A549 (cell line): ENCODE measurements around the gene AKIP1. TPM values are rescaled to one million over a fixed set of nuclear protein-coding genes. Genes with fewer than 3 reads are reported as not detected.

Experiments used
- ATAC-seq, 2 experiments: fragments of 200-7000 bp in 1 of 2; fragments of >200 bp in 1 of 2; cut with Nextera tagmentation in 1 of 2; cut with Tn5 transposase in 1 of 2; 3 replicates each; pipeline versions ENCODE4 v1.8.0 to v1.9.1; 2018 to 2020; ENCODE audit warnings: mild to moderate bottlenecking in 1 of 2, moderate library complexity in 1 of 2
- CTCF ChIA-PET: fragments of 300-600 bp; sonication (Branson Sonifier 250); formaldehyde crosslinking; extraction: SDS; loops from one replicate; lab custom pipeline; 2021; ENCODE audit warnings: antibody characterized with exemption, inconsistent platforms; lab: Yijun Ruan, JAX
- POLR2A ChIA-PET: fragments of 350-600 bp; formaldehyde crosslinking; extraction: SDS; loops from one replicate; lab custom pipeline; 2021; ENCODE audit warnings: antibody characterized with exemption, inconsistent platforms; lab: Yijun Ruan, JAX
- DNase-seq, 2 experiments: peaks; one replicate each; pipeline versions ENCODE4 v3.0.0 to v3.0.0-alpha.2; 2011 to 2016; ENCODE audit warnings: low read depth in 1 of 2, low spot score in 1 of 2
- FAIRE-seq: peaks from 2 replicates; lab custom pipeline; 2011; peaks lifted over from hg19 to GRCh38; lab: Jason Lieb, UNC
- H3K27ac ChIP-seq, 2 experiments: fragments of >200 bp; sonication (Bioruptor Twin); formaldehyde crosslinking; 3 replicates each; pipeline ENCODE4 v1.5.1; 2016 to 2017
- H3K4me1 ChIP-seq: fragments of >200 bp; sonication (Bioruptor Twin); formaldehyde crosslinking; 3 replicates; pipeline ENCODE4 v1.6.1; 2016
- H3K4me2 ChIP-seq: fragments of >200 bp; sonication (Bioruptor Twin); formaldehyde crosslinking; 3 replicates; pipeline ENCODE4 v1.6.1; 2016
- H3K4me3 ChIP-seq: fragments of >200 bp; sonication (Bioruptor Twin); formaldehyde crosslinking; 3 replicates; pipeline ENCODE4 v1.5.1; 2016
- H3K9me3 ChIP-seq: fragments of >200 bp; sonication (Bioruptor Twin); formaldehyde crosslinking; 3 replicates; pipeline ENCODE4 v1.6.1; 2016
- ATOH8 ChIP-seq: fragments of 250-450 bp; sonication (Bioruptor Pico); IDR thresholded peaks from 2 replicates; pipeline ENCODE4 v1.5.0; 2020; ENCODE audit warnings: low read depth, mild to moderate bottlenecking, moderate library complexity
- BHLHE40 ChIP-seq: IDR thresholded peaks from 2 replicates; pipeline ENCODE4 v1.6.1; 2012; ENCODE audit warnings: low read depth, low read length, inconsistent platforms
- E2F6 ChIP-seq: IDR thresholded peaks from 2 replicates; pipeline ENCODE4 v1.6.1; 2012; ENCODE audit warnings: low read depth, borderline replicate concordance
- EHMT2 ChIP-seq: fragments of 200-600 bp; sonication (generic); IDR thresholded peaks from 2 replicates; pipeline ENCODE4 v1.6.1; 2016; ENCODE audit warnings: antibody characterized with exemption, low read depth, mild to moderate bottlenecking, moderate library complexity
- FOSL2 ChIP-seq, 2 experiments: fragments of 450-650 bp in 1 of 2; fragments of >200 bp in 1 of 2; sonication (Bioruptor Twin) in 1 of 2; formaldehyde crosslinking; IDR thresholded peaks; 2 replicates each; pipeline versions ENCODE4 v1.5.0 to v1.6.1; 2016 to 2020; ENCODE audit warnings: mild to moderate bottlenecking in 1 of 2, moderate library complexity in 1 of 2
- HES2 ChIP-seq: fragments of >200 bp; sonication (Bioruptor Twin); formaldehyde crosslinking; IDR thresholded peaks from 2 replicates; pipeline ENCODE4 v1.6.1; 2016
- HOXB13 ChIP-seq: fragments of 250-450 bp; sonication (Bioruptor Pico); IDR thresholded peaks from 2 replicates; pipeline ENCODE4 v1.5.0; 2020; ENCODE audit warnings: low read depth, mild to moderate bottlenecking, moderate library complexity
- JUN ChIP-seq, 2 experiments: fragments of >200 bp; sonication (Bioruptor Twin); formaldehyde crosslinking; IDR thresholded peaks; 2 replicates in 1 of 2; 3 replicates in 1 of 2; pipeline ENCODE4 v1.6.1; 2016 to 2017
- JUNB ChIP-seq: fragments of >200 bp; sonication (Bioruptor Twin); formaldehyde crosslinking; IDR thresholded peaks from 2 replicates; pipeline ENCODE4 v1.6.1; 2016
- KDM5A ChIP-seq: fragments of 200-600 bp; sonication (generic); IDR thresholded peaks from 2 replicates; pipeline ENCODE4 v1.6.1; 2016; ENCODE audit warnings: antibody characterized with exemption, mild to moderate bottlenecking
- MAFK ChIP-seq: fragments of 450-650 bp; IDR thresholded peaks from 2 replicates; pipeline ENCODE4 v1.6.1; 2014; ENCODE audit not compliant: partially characterized antibody
- MYC ChIP-seq: IDR thresholded peaks from 2 replicates; pipeline ENCODE4 v1.6.1; 2012; ENCODE audit warnings: mild to moderate bottlenecking, inconsistent platforms, low read length, improper control_type of control experiment, borderline replicate concordance
- NFE2L2 ChIP-seq: fragments of 150-350 bp; conservative IDR thresholded peaks from 2 replicates; pipeline ENCODE4 v1.6.1; 2014; ENCODE audit warnings: low read length
- PHF8 ChIP-seq: fragments of 200-600 bp; sonication (generic); IDR thresholded peaks from 2 replicates; pipeline ENCODE4 v1.6.1; 2016; ENCODE audit warnings: low read depth, mild to moderate bottlenecking, antibody characterized with exemption, moderate library complexity, borderline replicate concordance
- RAD21 ChIP-seq, 2 experiments: fragments of >200 bp in 1 of 2; sonication (Bioruptor Twin) in 1 of 2; formaldehyde crosslinking in 1 of 2; IDR thresholded peaks in 1 of 2; conservative IDR thresholded peaks in 1 of 2; 2 replicates in 1 of 2; 3 replicates in 1 of 2; pipeline ENCODE4 v1.6.1; 2012 to 2018; ENCODE audit warnings: inconsistent platforms in 1 of 2
- RFX5 ChIP-seq: fragments of 450-650 bp; IDR thresholded peaks from 2 replicates; pipeline ENCODE4 v1.7.1; 2014; ENCODE audit warnings: antibody characterized with exemption, mild to moderate bottlenecking, moderate library complexity
- SMC3 ChIP-seq: fragments of >200 bp; sonication (Bioruptor Twin); formaldehyde crosslinking; IDR thresholded peaks from 3 replicates; pipeline ENCODE4 v1.6.1; 2018; ENCODE audit warnings: inconsistent platforms
- USF2 ChIP-seq: fragments of 450-650 bp; IDR thresholded peaks from 2 replicates; pipeline ENCODE4 v1.6.1; 2014; ENCODE audit warnings: antibody characterized with exemption
- WGBS: methylation state at CpG from one replicate; pipeline ENCODE4 v1.1.6; 2017; ENCODE audit errors: missing lambda C conversion rate; 5-methylcytosine and 5-hydroxymethylcytosine counted together
- polyA plus RNA-seq, 4 experiments: library from polyadenylated mRNA; depleted of rRNA in 3 of 4; stranded (reverse); fragments of >200 nt; fragmentation: RNase III in 1 of 4; extraction: RNeasy Plus Mini Kit Qiagen cat#74134 plus additional on column Dnase treatment in 1 of 4; gene quantifications; 2 replicates in 3 of 4; 3 replicates in 1 of 4; pipeline ENCODE4 v1.2.3, GENCODE V29; 2011 to 2017

AKIP1 gene
- polyA plus RNA-seq, 2 of the 4 experiments (the other 2 are of a cell fraction) = 57.7 to 66.7 TPM

- TF ChIP-seq USF2 (no peak), FOSL2 (IDR thresholded peaks at IDR 0.05) (no peak), FOSL2 (CRISPR knock-in tag; IDR thresholded peaks at IDR 0.05) (peak; percentile 28; the same call in 1 of the 2 replicates), BHLHE40 (no peak), JUNB (peak; percentile 43), SMC3 (no peak), RAD21 (conservative IDR thresholded peaks at IDR 0.05 in 1 of 2, IDR thresholded peaks at IDR 0.05 in 1 of 2) (no peak), MYC (no peak), RFX5 (no peak), HES2 (no peak), PHF8 (no peak)
- ATAC-seq (peak in 1 of 2 experiments; percentile 51; a peak in 3 of 6 replicates), FAIRE-seq (no peak), DNase-seq (peak; percentile 25 to 56)
- Histone ChIP-seq H3K4me2 (peak overlapping the region; percentile 63), H3K27ac (peak overlapping the region; percentile 66 to 79), H3K9me3 (no peaks in the 10 kb centered on the region), H3K4me3 (no peak overlapping the region), H3K4me1 (peaks cover 42% of the 10 kb centered on the region)
- 29% methylated on average over 5 of the region's 5 CpGs for WGBS
- CTCF ChIA-PET = interaction anchor here (2.4 kb wide), 1 partner anchor 9 kb away, joined by 5 read pairs; no protein-coding TSS in a partner anchor
- POLR2A ChIA-PET = interaction anchor here (1.5 kb wide), 1 partner anchor 34 kb away, joined by 7 read pairs; no protein-coding TSS in a partner anchor
These were observed 5.3 kb upstream of the AKIP1 start for GRCh38 chr11:8905528-8906165.

- no peaks in the 10 kb centered on the region for H3K9me3 ChIP-seq
- ATAC-seq (no peak), FAIRE-seq (no peak), DNase-seq (no peak)
- peaks cover 42% of the 10 kb centered on the region for H3K4me1 ChIP-seq
- peak overlapping the region; percentile 53 to 83; a peak in 5 of 6 replicates for H3K27ac ChIP-seq
- H3K4me3 ChIP-seq = no peak overlapping the region
- TF ChIP-seq E2F6 (no peak), RAD21 (conservative IDR thresholded peaks at IDR 0.05 in 1 of 2, IDR thresholded peaks at IDR 0.05 in 1 of 2) (no peak), RFX5 (no peak), HOXB13 (CRISPR knock-in tag) (no peak), EHMT2 (no peak), SMC3 (no peak), JUN (IDR thresholded peaks at IDR 0.05) (no peak), ATOH8 (no peak), NFE2L2 (no peak)
- ChIA-PET POLR2A (interaction anchor here (0.6 to 1.5 kb wide), 4 partner anchors 36 to 225 kb away, joined by 3 to 7 read pairs (median 6); partner anchors contain the start of gene TRIM66), CTCF (interaction anchor here (0.7 kb wide), 1 partner anchor 15 kb away, joined by 3 read pairs; no protein-coding TSS in a partner anchor)
- peak overlapping the region; percentile 63 for H3K4me2 ChIP-seq
- WGBS = 82% methylated on average over 1 of the region's 1 CpG
These were observed 3.9 kb upstream of the AKIP1 start for GRCh38 chr11:8907116-8907515.

- no peak for ATAC-seq
- ChIA-PET POLR2A (no interaction called here), CTCF (interaction anchor here (1.0 kb wide), 1 partner anchor 14 kb away, joined by 3 read pairs; no protein-coding TSS in a partner anchor)
These were observed 2.9 kb upstream of the AKIP1 start for GRCh38 chr11:8908099-8908498.

More at GRCh38 chr11:8908099-8908498, 2.9 kb upstream of the AKIP1 start:
- Histone ChIP-seq H3K9me3 (no peaks in the 10 kb centered on the region), H3K4me1 (peaks cover 46% of the 10 kb centered on the region), H3K4me2 (no peak overlapping the region), H3K27ac (peak overlapping the region in 1 of 2 experiments; percentile 98; a peak in 4 of 6 replicates), H3K4me3 (no peak overlapping the region)
- FAIRE-seq = no peak
- DNase-seq = no peak
- TF ChIP-seq KDM5A (no peak), MAFK (peak; percentile 56)
